Measurements from ENCODE around the gene RAPGEF6.

RAPGEF6 gene

DNA sequence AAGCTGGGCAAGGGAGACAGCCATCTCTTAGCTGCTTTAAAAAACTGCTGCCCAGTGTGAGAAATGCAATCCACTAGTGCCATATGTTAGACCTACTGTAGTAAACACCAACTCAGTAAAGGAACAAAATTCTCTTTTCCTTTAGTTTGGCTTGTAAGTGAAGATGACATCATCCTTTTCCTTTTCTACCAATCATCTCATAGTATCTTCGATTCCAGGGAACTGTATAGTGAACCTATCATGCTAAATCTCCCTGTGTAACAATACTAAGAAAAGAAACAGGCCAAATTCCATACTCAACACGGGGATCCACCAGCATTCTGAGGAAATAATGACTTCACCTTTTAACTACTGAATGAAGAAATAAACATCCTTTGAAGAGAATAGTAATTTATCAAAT is 100.1 kb downstream of the RAPGEF6 start:
- ChIA-PET POLR2A (ENCODE audit: low non-redundant PET) (no interaction called here), CTCF (interaction anchor here (0.6 kb wide), 1 partner anchor 8 kb away, joined by 4 read pairs; no protein-coding TSS in a partner anchor)
- H3K27ac ChIP-seq: no peak overlapping the region
- DNase-seq (ENCODE audit: low spot score): no peak
- TF ChIP-seq, protein P1, sequence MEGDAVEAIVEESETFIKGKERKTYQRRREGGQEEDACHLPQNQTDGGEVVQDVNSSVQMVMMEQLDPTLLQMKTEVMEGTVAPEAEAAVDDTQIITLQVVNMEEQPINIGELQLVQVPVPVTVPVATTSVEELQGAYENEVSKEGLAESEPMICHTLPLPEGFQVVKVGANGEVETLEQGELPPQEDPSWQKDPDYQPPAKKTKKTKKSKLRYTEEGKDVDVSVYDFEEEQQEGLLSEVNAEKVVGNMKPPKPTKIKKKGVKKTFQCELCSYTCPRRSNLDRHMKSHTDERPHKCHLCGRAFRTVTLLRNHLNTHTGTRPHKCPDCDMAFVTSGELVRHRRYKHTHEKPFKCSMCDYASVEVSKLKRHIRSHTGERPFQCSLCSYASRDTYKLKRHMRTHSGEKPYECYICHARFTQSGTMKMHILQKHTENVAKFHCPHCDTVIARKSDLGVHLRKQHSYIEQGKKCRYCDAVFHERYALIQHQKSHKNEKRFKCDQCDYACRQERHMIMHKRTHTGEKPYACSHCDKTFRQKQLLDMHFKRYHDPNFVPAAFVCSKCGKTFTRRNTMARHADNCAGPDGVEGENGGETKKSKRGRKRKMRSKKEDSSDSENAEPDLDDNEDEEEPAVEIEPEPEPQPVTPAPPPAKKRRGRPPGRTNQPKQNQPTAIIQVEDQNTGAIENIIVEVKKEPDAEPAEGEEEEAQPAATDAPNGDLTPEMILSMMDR (conservative IDR thresholded peaks at IDR 0.05; ENCODE audit: low read depth): no peak

GRCh38 chr5:131533836-131534235 is 101.2 kb downstream of the RAPGEF6 start:
- DNase-seq (ENCODE audit: low spot score): no peak
- H3K27ac ChIP-seq: no peak overlapping the region
- CTCF ChIA-PET: interaction anchor here (0.6 to 2.2 kb wide), 6 partner anchors 10 to 808 kb away, joined by 3 to 8 read pairs (median 4); no protein-coding TSS in a partner anchor
- POLR2A ChIA-PET (ENCODE audit: low non-redundant PET): no interaction called here
- TF ChIP-seq, protein P1 (conservative IDR thresholded peaks at IDR 0.05; ENCODE audit: low read depth): 0 out of 2 replicates have a peak, but pooled peaks have one; percentile 7

DNA sequence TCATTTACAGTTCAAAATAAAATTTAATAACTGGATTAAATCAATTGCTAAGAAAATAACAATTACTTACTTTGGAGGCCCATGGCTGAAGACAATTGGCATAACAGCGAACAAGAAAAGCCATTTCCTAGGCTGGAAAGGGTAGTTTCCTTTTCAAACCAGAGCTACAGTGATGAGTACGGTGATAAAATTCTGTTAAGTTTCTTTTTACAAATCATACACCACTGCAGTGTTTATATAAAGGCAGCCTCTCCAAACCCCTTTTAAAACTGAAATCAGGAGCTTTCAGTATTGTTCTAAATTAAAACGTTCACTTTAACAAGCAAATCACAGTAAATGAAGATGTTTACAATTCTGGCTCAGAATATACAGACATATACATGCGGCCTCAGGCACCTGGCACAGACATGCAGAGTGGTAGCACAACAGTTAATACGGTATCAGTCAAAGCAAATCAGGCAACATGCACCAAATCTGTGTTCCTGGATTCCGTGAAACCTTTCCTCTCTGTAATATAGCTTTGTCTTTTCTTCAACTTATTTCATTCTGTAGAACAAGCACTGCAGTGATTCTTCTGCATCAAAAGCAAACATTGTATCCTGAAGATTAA is 102.9 kb downstream of the RAPGEF6 start:
- no peak overlapping the region for H3K27ac ChIP-seq
- ChIA-PET CTCF (interaction anchor here (0.6 to 2.2 kb wide), 2 partner anchors 8 to 552 kb away, joined by 3 to 8 read pairs; no protein-coding TSS in a partner anchor), POLR2A (ENCODE audit: low non-redundant PET) (no interaction called here)
- DNase-seq (ENCODE audit: low spot score): no peak
- TF ChIP-seq, protein P1 (conservative IDR thresholded peaks at IDR 0.05; ENCODE audit: low read depth): no peak

DNA sequence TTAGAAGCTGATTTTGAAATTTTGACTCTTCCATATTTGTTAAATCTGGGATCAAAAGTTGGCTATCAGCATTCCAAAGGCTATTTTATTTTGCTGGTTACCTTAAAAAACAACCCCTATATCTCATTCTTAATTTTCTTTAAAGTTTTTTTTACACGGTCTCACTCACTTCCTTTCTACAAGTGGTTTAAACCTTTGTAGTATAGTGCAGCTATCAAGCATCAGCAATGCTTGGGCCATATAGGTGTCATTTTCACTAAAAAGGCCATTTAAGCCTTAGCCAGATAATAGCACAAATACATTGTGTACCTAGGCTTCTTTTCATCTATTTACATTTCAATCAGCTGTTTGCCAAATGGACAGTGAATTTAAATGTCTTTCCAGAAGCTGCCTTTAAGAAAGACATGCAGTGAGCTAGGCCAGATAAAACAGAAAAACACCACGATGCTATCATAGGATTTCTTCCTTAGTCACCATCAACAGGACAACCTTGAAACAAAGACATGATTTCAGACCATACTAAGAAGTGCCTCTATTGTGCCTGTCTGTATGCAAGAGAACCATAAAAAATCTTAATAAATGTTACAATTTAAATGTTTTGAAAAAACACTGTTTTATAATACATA is 104.2 kb downstream of the RAPGEF6 start:
- DNase-seq (ENCODE audit: low spot score): no peak
- no peak overlapping the region for H3K27ac ChIP-seq
- TF ChIP-seq, protein P1 (conservative IDR thresholded peaks at IDR 0.05; ENCODE audit: low read depth): no peak
- ChIA-PET POLR2A (ENCODE audit: low non-redundant PET) (no interaction called here), CTCF (no interaction called here)

DNA sequence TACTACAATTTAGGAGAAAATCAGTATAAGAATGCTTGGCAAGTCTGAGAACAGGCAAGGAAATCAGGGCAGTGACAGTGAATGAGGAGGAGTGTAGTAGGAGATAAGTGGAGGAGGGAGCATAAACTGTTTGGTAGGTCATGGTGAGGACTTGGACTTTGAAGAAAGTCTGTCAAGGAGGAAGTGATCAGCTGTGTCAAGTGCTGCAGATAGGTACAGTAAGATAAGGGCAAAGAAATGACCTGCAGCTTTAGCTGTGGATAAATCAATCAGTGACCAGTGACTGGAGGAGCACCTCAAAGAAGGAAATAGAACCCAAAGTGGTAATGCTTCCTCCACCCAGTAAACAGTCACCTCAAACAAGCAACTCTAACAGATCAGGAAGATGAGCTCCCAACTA is 106.3 kb downstream of the RAPGEF6 start:
- TF ChIP-seq, protein P1 (conservative IDR thresholded peaks at IDR 0.05; ENCODE audit: low read depth): no peak
- ChIA-PET CTCF (interaction anchor here (0.6 to 0.8 kb wide), 2 partner anchors 20 to 945 kb away, joined by 4 to 6 read pairs; no protein-coding TSS in a partner anchor), POLR2A (ENCODE audit: low non-redundant PET) (no interaction called here)
- no peak overlapping the region for H3K27ac ChIP-seq
- no peak for DNase-seq (ENCODE audit: low spot score)

GRCh38 chr5:131525805-131526204 is 109.2 kb downstream of the RAPGEF6 start:
- DNase-seq (ENCODE audit: low spot score): no peak
- H3K27ac ChIP-seq: no peak overlapping the region
- CTCF ChIA-PET: no interaction called here
- POLR2A ChIA-PET (ENCODE audit: low non-redundant PET): no interaction called here
- TF ChIP-seq, protein P1 (conservative IDR thresholded peaks at IDR 0.05; ENCODE audit: low read depth): no peak

All from RWPE1 (cell line).